ENCODE results near the gene NKX1-1.
"Not testable (repeated sequence)": the region's sequence is repeated elsewhere in the genome, so short reads cannot be mapped to it uniquely, and the experiment has no call there.

The NKX1-1 gene

GRCh38 chr4:1403591-1404572, 2.4 kb downstream of the NKX1-1 start:
- DNase-seq = no peak

GRCh38 chr4:1403177-1403583, 3.1 kb downstream of the NKX1-1 start:
- DNase-seq = no peak

GRCh38 chr4:1402516-1403091, 3.6 kb downstream of the NKX1-1 start:
- DNase-seq = no peak

GRCh38 chr4:1402021-1402515, 4.2 kb downstream of the NKX1-1 start:
- no peak for DNase-seq

- DNase-seq = no peak
Measured at GRCh38 chr4:1401409-1402020, 4.7 kb downstream of the NKX1-1 start.

GRCh38 chr4:1400831-1401408, 5.3 kb downstream of the NKX1-1 start:
- DNase-seq = no peak

GRCh38 chr4:1400191-1400805, 5.9 kb downstream of the NKX1-1 start:
- DNase-seq = no peak

- no peak for DNase-seq
Measured at GRCh38 chr4:1399508-1400190, 6.6 kb downstream of the NKX1-1 start.

- no peak for DNase-seq
Measured at GRCh38 chr4:1398681-1399507, 7.3 kb downstream of the NKX1-1 start.

GRCh38 chr4:1396806-1397455, 9.3 kb downstream of the NKX1-1 start:
- no peak for DNase-seq

- no peak for DNase-seq
Measured at GRCh38 chr4:1395941-1396805, 10.1 kb downstream of the NKX1-1 start.

GRCh38 chr4:1395389-1395820, 10.8 kb downstream of the NKX1-1 start:
- not testable (repeated sequence) for DNase-seq

GRCh38 chr4:1394554-1395388, 11.5 kb downstream of the NKX1-1 start:
- DNase-seq = not testable (repeated sequence)

GRCh38 chr4:1393866-1394265, 12.4 kb downstream of the NKX1-1 start:
- DNase-seq = no peak

- DNase-seq = not testable (repeated sequence)
Measured at GRCh38 chr4:1393363-1393762, 12.9 kb downstream of the NKX1-1 start.

- DNase-seq = no peak
Measured at GRCh38 chr4:1385373-1386340, 20.6 kb downstream of the NKX1-1 start.

All from inflammatory macrophage (primary cell).